ENCODE results near the gene JAG1. TPM values are rescaled to one million over a fixed set of nuclear protein-coding genes. Genes with fewer than 3 reads are reported as not detected.

The JAG1 gene
- total and polyA plus RNA-seq, 9 of the 15 experiments (the other 6 are each of a cell fraction or from before 2014, with no cell fraction given): 0.04 to 0.40 (median 0.07) TPM

GRCh38 chr20:10654630-10655029 is 19.2 kb downstream of the JAG1 start:
- Histone ChIP-seq H3K9me1 (ENCODE audit: control insufficient read depth, insufficient read depth, low read length) (no peaks in the 10 kb centered on the region), H3K9me3 (replicated peaks; ENCODE audit: control insufficient read depth, insufficient read depth, low read depth, low read length) (no peaks in the 10 kb centered on the region), H3K4me1 (replicated peaks in 1 of 2; ENCODE audit: control insufficient read depth in 2 of 2, insufficient read depth in 2 of 2, low read length in 2 of 2) (no peaks in the 10 kb centered on the region), H3K4me2 (ENCODE audit: insufficient read depth, low read length) (no peak overlapping the region), H2AFZ (ENCODE audit: low read depth, low read length) (no peak overlapping the region), H3K79me2 (ENCODE audit: control insufficient read depth, insufficient read depth, low read length) (no peaks in the 10 kb centered on the region), H3K27ac (ENCODE audit: extremely low read depth, low read depth, low read length) (no peak overlapping the region), H3K27me3 (ENCODE audit: control insufficient read depth in 2 of 2, insufficient read depth in 2 of 2, low read length in 2 of 2) (peaks cover 0 to 32% of the 10 kb centered on the region in 2 experiments; a peak in 2 of 5 replicates), H3K9ac (ENCODE audit: insufficient read depth in 1 of 2, low read depth in 2 of 2, low read length in 2 of 2) (no peak overlapping the region), H3K4me3 (no peak overlapping the region), H3K36me3 (ENCODE audit: control insufficient read depth, insufficient read depth, low read length) (no peaks in the 10 kb centered on the region), H4K20me1 (replicated peaks; ENCODE audit: control insufficient read depth, insufficient read depth, low read length) (no peaks in the 10 kb centered on the region)
- ChIA-PET POLR2A (no interaction called here), CTCF (ENCODE audit: low intra/inter-chr PET ratio) (no interaction called here)
- TF ChIP-seq SMARCC2 (IDR thresholded peaks at IDR 0.05; ENCODE audit: low read depth) (no peak), ZEB2 (IDR thresholded peaks at IDR 0.05) (no peak), ZNF197 (CRISPR knock-in tag; IDR thresholded peaks at IDR 0.05; ENCODE audit: low read depth) (no peak), ZC3H4 (CRISPR knock-in tag; IDR thresholded peaks at IDR 0.05; ENCODE audit: borderline replicate concordance) (no peak), DIDO1 (tag; IDR thresholded peaks at IDR 0.05; ENCODE audit: low read depth) (no peak), ZFPM2 (CRISPR knock-in tag; IDR thresholded peaks at IDR 0.05) (no peak), ATF7 (IDR thresholded peaks at IDR 0.05) (no peak), RFX1 (IDR thresholded peaks at IDR 0.05) (no peak), CBX3 (IDR thresholded peaks at IDR 0.05; ENCODE audit: borderline replicate concordance in 1 of 2, low read length in 2 of 2) (no peak)
- TF ChIP-seq, protein P1, sequence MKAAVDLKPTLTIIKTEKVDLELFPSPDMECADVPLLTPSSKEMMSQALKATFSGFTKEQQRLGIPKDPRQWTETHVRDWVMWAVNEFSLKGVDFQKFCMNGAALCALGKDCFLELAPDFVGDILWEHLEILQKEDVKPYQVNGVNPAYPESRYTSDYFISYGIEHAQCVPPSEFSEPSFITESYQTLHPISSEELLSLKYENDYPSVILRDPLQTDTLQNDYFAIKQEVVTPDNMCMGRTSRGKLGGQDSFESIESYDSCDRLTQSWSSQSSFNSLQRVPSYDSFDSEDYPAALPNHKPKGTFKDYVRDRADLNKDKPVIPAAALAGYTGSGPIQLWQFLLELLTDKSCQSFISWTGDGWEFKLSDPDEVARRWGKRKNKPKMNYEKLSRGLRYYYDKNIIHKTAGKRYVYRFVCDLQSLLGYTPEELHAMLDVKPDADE (conservative IDR thresholded peaks at IDR 0.05; ENCODE audit: control insufficient read depth, low read depth, low read length): no peak
- FAIRE-seq: no peak
- no peak for ATAC-seq
- 2% methylated on average over 5 of the region's 7 CpGs for WGBS (ENCODE audit: insufficient coverage, low coverage, missing lambda C conversion rate)
- intact Hi-C loops (cut with micrococcal nuclease): no loop called here
- BruUV-seq (replicated peaks): no TSS peak
- in situ Hi-C loops (cut with MboI): no loop called here
- no peak for DNase-seq (ENCODE audit: extremely low read depth in 1 of 4, low spot score in 3 of 4)

Measured in K562 (cell line).